H1 (cell line): ENCODE results near the gene HMGCL. TPM values are rescaled to one million over a fixed set of nuclear protein-coding genes. Genes with fewer than 3 reads are reported as not detected.

Experiments used
- CTCF ChIA-PET: fragments of 300-600 bp; sonication (Branson Sonifier 250); formaldehyde crosslinking; loops from one replicate; lab custom pipeline; 2021; ENCODE audit not compliant: partially characterized antibody; lab: Charles Lee
- POLR2A ChIA-PET: fragments of 300-600 bp; sonication (Branson Sonifier 250); formaldehyde crosslinking; loops from one replicate; lab custom pipeline; 2021; ENCODE audit warnings: inconsistent platforms; ENCODE audit not compliant: partially characterized antibody; lab: Charles Lee
- DNase-seq, 2 experiments: peaks; one replicate each; pipeline versions ENCODE4 v3.0.0 to v3.0.0-alpha.2; 2010 to 2022; ENCODE audit warnings: low spot score in 2 of 2, low read depth in 1 of 2, mixed read lengths in 1 of 2
- FAIRE-seq: peaks from 2 replicates; lab custom pipeline; 2011; peaks lifted over from hg19 to GRCh38; lab: Jason Lieb, UNC
- H2AFZ ChIP-seq: 2 replicates; pipeline ENCODE4 v1.8.1; 2012; ENCODE audit warnings: low read length, inconsistent platforms
- H2AK5ac ChIP-seq: 2 replicates; pipeline ENCODE4 v1.6.1; 2013; ENCODE audit warnings: low read depth, low read length
- H2BK120ac ChIP-seq: replicated peaks from 2 replicates; pipeline ENCODE3; 2013; ENCODE audit warnings: low read depth, low read length, inconsistent platforms
- H2BK12ac ChIP-seq: 2 replicates; pipeline ENCODE4 v1.6.1; 2013; ENCODE audit warnings: low read depth, low read length
- H2BK15ac ChIP-seq: 2 replicates; pipeline ENCODE4 v1.6.1; 2013; ENCODE audit warnings: low read length
- H2BK20ac ChIP-seq: 2 replicates; pipeline ENCODE4 v1.6.1; 2013; ENCODE audit warnings: low read length
- H2BK5ac ChIP-seq: 2 replicates; pipeline ENCODE4 v1.6.1; 2013; ENCODE audit warnings: low read depth, low read length
- H3K14ac ChIP-seq: 2 replicates; pipeline ENCODE4 v1.6.1; 2013; ENCODE audit warnings: inconsistent platforms; ENCODE audit not compliant: insufficient read length
- H3K18ac ChIP-seq: 2 replicates; pipeline ENCODE4 v1.6.1; 2013; ENCODE audit warnings: low read length; ENCODE audit errors: extremely low read depth
- H3K23ac ChIP-seq: 2 replicates; pipeline ENCODE4 v1.6.1; 2013; ENCODE audit warnings: inconsistent platforms; ENCODE audit not compliant: insufficient read length
- H3K23me2 ChIP-seq: 2 replicates; pipeline ENCODE4 v1.6.1; 2013; ENCODE audit warnings: low read depth, low read length
- H3K27ac ChIP-seq: 2 replicates; pipeline ENCODE4 v1.6.1; 2011; ENCODE audit warnings: low read depth, low read length, inconsistent platforms
- H3K27me3 ChIP-seq, 4 experiments: replicated peaks in 1 of 4; 1 replicate in 1 of 4; 2 replicates in 3 of 4; pipeline versions ENCODE4 v1.6.1 to v1.8.1; 2011 to 2013; ENCODE audit warnings: low read length in 3 of 4, mild to moderate bottlenecking in 3 of 4, inconsistent platforms in 2 of 4, mixed read lengths in 2 of 4, moderate library complexity in 1 of 4; ENCODE audit not compliant: control insufficient read depth in 3 of 4, insufficient read depth in 3 of 4; ENCODE audit errors: extremely low read depth in 1 of 4
- H3K36me3 ChIP-seq, 4 experiments: 2 replicates each; pipeline versions ENCODE4 v1.6.1 to v1.8.1; 2011 to 2013; ENCODE audit warnings: mild to moderate bottlenecking in 4 of 4, low read length in 3 of 4, moderate library complexity in 2 of 4, control low read depth in 1 of 4, inconsistent platforms in 1 of 4; ENCODE audit not compliant: insufficient read depth in 4 of 4, control insufficient read depth in 2 of 4
- H3K4ac ChIP-seq: replicated peaks from 2 replicates; pipeline ENCODE3; 2013; ENCODE audit warnings: low read length, low read depth, mixed read lengths, inconsistent platforms; ENCODE audit not compliant: insufficient read length
- H3K4me1 ChIP-seq, 4 experiments: replicated peaks in 1 of 4; 1 replicate in 1 of 4; 2 replicates in 3 of 4; pipeline versions ENCODE4 v1.6.1 to v1.8.1; 2011 to 2013; ENCODE audit warnings: low read length in 3 of 4, inconsistent platforms in 2 of 4, mixed read lengths in 1 of 4; ENCODE audit not compliant: insufficient read depth in 4 of 4, control insufficient read depth in 3 of 4
- H3K4me2 ChIP-seq, 2 experiments: 2 replicates each; pipeline versions ENCODE4 v1.6.1 to v1.8.1; 2011 to 2013; ENCODE audit warnings: low read depth in 2 of 2, low read length in 2 of 2, control low read depth in 1 of 2, inconsistent platforms in 1 of 2, mild to moderate bottlenecking in 1 of 2; ENCODE audit not compliant: insufficient read depth in 1 of 2
- H3K4me3 ChIP-seq, 4 experiments: fragments of 200-600, 300-600 bp in 1 of 4; sonication (generic), shearing (Covaris generic), sonication (Bioruptor Twin) in 1 of 4; 2 replicates each; pipeline versions ENCODE4 v1.5.1 to v1.8.1; 2011 to 2016; ENCODE audit warnings: low read length in 4 of 4, low read depth in 3 of 4, control low read depth in 2 of 4, inconsistent platforms in 2 of 4, mild to moderate bottlenecking in 2 of 4, mixed read lengths in 1 of 4, moderate library complexity in 1 of 4; ENCODE audit not compliant: insufficient read depth in 2 of 4; ENCODE audit errors: extremely low read depth in 1 of 4
- H3K56ac ChIP-seq: replicated peaks from 2 replicates; pipeline ENCODE3; 2013; ENCODE audit warnings: low read depth, mild to moderate bottlenecking, mixed read lengths, low read length, inconsistent platforms; ENCODE audit not compliant: insufficient read length
- H3K79me1 ChIP-seq: 2 replicates; pipeline ENCODE4 v1.6.1; 2013; ENCODE audit warnings: low read depth, low read length, control low read depth
- H3K79me2 ChIP-seq, 2 experiments: 2 replicates each; pipeline versions ENCODE4 v1.6.1 to v1.8.1; 2012 to 2013; ENCODE audit warnings: low read length in 2 of 2, mild to moderate bottlenecking in 2 of 2, inconsistent platforms in 1 of 2; ENCODE audit not compliant: insufficient read depth in 2 of 2, control insufficient read depth in 1 of 2
- H3K9ac ChIP-seq, 4 experiments: replicated peaks in 1 of 4; 1 replicate in 1 of 4; 2 replicates in 3 of 4; pipeline versions ENCODE4 v1.6.1 to v1.8.1; 2011 to 2013; ENCODE audit warnings: low read depth in 3 of 4, low read length in 3 of 4, control low read depth in 2 of 4, mild to moderate bottlenecking in 2 of 4, moderate library complexity in 2 of 4, inconsistent platforms in 1 of 4; ENCODE audit errors: extremely low read depth in 1 of 4
- H3K9me3 ChIP-seq, 2 experiments: 2 replicates each; pipeline versions ENCODE4 v1.6.1 to v1.8.1; 2012 to 2013; ENCODE audit warnings: mild to moderate bottlenecking in 2 of 2, moderate library complexity in 2 of 2, control low read depth in 1 of 2, inconsistent platforms in 1 of 2, low read depth in 1 of 2, low read length in 1 of 2, mixed read lengths in 1 of 2; ENCODE audit not compliant: insufficient read depth in 2 of 2
- H4K20me1 ChIP-seq, 2 experiments: replicated peaks in 1 of 2; 2 replicates each; pipeline versions ENCODE3 to v1.8.1; 2011 to 2013; ENCODE audit warnings: inconsistent platforms in 2 of 2, low read length in 2 of 2, mild to moderate bottlenecking in 1 of 2; ENCODE audit not compliant: insufficient read depth in 2 of 2, control insufficient read depth in 1 of 2
- H4K5ac ChIP-seq: 2 replicates; pipeline ENCODE4 v1.6.1; 2013; ENCODE audit warnings: low read length, low read depth, mixed read lengths, inconsistent platforms; ENCODE audit not compliant: insufficient read length
- H4K8ac ChIP-seq: 2 replicates; pipeline ENCODE4 v1.8.0; 2013; ENCODE audit warnings: mild to moderate bottlenecking, moderate library complexity, low read length, inconsistent platforms; ENCODE audit not compliant: insufficient read depth; ENCODE audit errors: extremely low read depth
- H4K91ac ChIP-seq: replicated peaks from 2 replicates; pipeline ENCODE3; 2013; ENCODE audit warnings: low read length, mixed read lengths, inconsistent platforms; ENCODE audit not compliant: insufficient read length
- ASH2L ChIP-seq: fragments of 200-600, 300-600 bp; sonication (generic); IDR thresholded peaks from one replicate; pipeline ENCODE4 v1.7.1; 2017; ENCODE audit warnings: low read length
- BCL11A ChIP-seq, 2 experiments: IDR thresholded peaks; one replicate each; pipeline ENCODE4 v1.6.1; 2011; ENCODE audit warnings: low read depth in 2 of 2, low read length in 2 of 2, mild to moderate bottlenecking in 2 of 2
- CEBPB ChIP-seq: IDR thresholded peaks from 2 replicates; pipeline ENCODE4 v1.6.1; 2012; ENCODE audit warnings: low read depth, low read length
- CHD1 ChIP-seq: IDR thresholded peaks from 2 replicates; pipeline ENCODE4 v1.6.1; 2012; ENCODE audit warnings: low read depth, low read length, improper control_type of control experiment
- CHD2 ChIP-seq: IDR thresholded peaks from 2 replicates; pipeline ENCODE4 v1.6.1; 2012; ENCODE audit warnings: low read length, improper control_type of control experiment
- CTBP2 ChIP-seq: IDR thresholded peaks from 2 replicates; pipeline ENCODE4 v1.7.0; 2011; ENCODE audit warnings: borderline replicate concordance, mild to moderate bottlenecking, moderate library complexity, mixed read lengths, low read length; ENCODE audit not compliant: insufficient read depth, insufficient read length
- EP300 ChIP-seq, 2 experiments: IDR thresholded peaks; 1 replicate in 1 of 2; 2 replicates in 1 of 2; pipeline ENCODE4 v1.6.1; 2011 to 2012; ENCODE audit warnings: low read depth in 2 of 2, low read length in 2 of 2, mild to moderate bottlenecking in 2 of 2, borderline replicate concordance in 1 of 2, inconsistent platforms in 1 of 2, moderate library complexity in 1 of 2
- MAX ChIP-seq: IDR thresholded peaks from 2 replicates; pipeline ENCODE4 v1.6.1; 2012; ENCODE audit warnings: inconsistent platforms
- POLR2A ChIP-seq, 2 experiments: IDR thresholded peaks; 1 replicate in 1 of 2; 2 replicates in 1 of 2; pipeline ENCODE4 v1.6.1; 2011; ENCODE audit warnings: low read depth in 2 of 2, low read length in 2 of 2, mild to moderate bottlenecking in 2 of 2; ENCODE audit errors: control extremely low read depth in 1 of 2
- POLR2AphosphoS5 ChIP-seq: IDR thresholded peaks from 2 replicates; pipeline ENCODE4 v1.6.1; 2011; ENCODE audit warnings: low read depth, low read length
- RNF2 ChIP-seq: fragments of 200-900, 300-1000 bp; sonication (generic); IDR thresholded peaks from 2 replicates; pipeline ENCODE4 v1.7.1; 2016; ENCODE audit warnings: borderline replicate concordance, low read depth, mild to moderate bottlenecking, antibody characterized with exemption, low read length; ENCODE audit not compliant: poor library complexity, severe bottlenecking; ENCODE audit errors: missing control alignments
- RXRA ChIP-seq: IDR thresholded peaks from 2 replicates; pipeline ENCODE4 v1.6.1; 2011; ENCODE audit warnings: low read depth, mild to moderate bottlenecking, low read length, moderate library complexity; ENCODE audit not compliant: insufficient read depth
- SP4 ChIP-seq: IDR thresholded peaks from 2 replicates; pipeline ENCODE4 v1.6.1; 2012; ENCODE audit warnings: low read length, inconsistent platforms
- WGBS, 2 experiments: shearing (Covaris generic) in 1 of 2; methylation state at CpG; one replicate each; pipeline versions ENCODE4 v1.1.6 to v1.1.7; 2013 to 2015; ENCODE audit warnings: low lambda C conversion rate in 2 of 2, mixed read lengths in 2 of 2, inconsistent platforms in 1 of 2, low coverage in 1 of 2, missing lambda C conversion rate in 1 of 2; ENCODE audit not compliant: insufficient replicate concordance in 2 of 2, insufficient coverage in 1 of 2, insufficient read length in 1 of 2; ENCODE audit errors: extremely low coverage in 1 of 2, missing lambda C conversion rate in 1 of 2; 5-methylcytosine and 5-hydroxymethylcytosine counted together
- polyA plus RNA-seq, 7 experiments: library from polyadenylated mRNA; depleted of rRNA in 3 of 7; stranded (reverse) in 5 of 7; unstranded in 2 of 7; fragments of >200 nt in 5 of 7; fragments of 200-250 nt in 2 of 7; gene quantifications; 1 replicate in 5 of 7; 2 replicates in 1 of 7; 4 replicates in 1 of 7; pipeline versions ENCODE4 v1.2.1 to v1.2.3, GENCODE V29; 2011 to 2013; ENCODE audit warnings: missing spikeins in 2 of 7, mixed read lengths in 2 of 7
- total RNA-seq: library from RNA; stranded (reverse); fragmentation: NEBNext Ultra II Directional; extraction: Animal tissue kit (Norgen Biotek cat#: 25700); gene quantifications from 2 replicates; pipeline ENCODE4 v1.2.1, GENCODE V29; 2021

Gene HMGCL
- total and polyA plus RNA-seq, 2 of the 8 experiments (the other 6 are each of a cell fraction or from before 2014, with no cell fraction given): 13.7 to 19.5 TPM

GRCh38 chr1:23763041-23763577 lies 62.1 kb downstream of the HMGCL start:
- WGBS, 2 experiments: 93% methylated on average over 7 of the region's 7 CpGs; no CpG with 5 or more reads in 1 of the 2 experiments
- Histone ChIP-seq H4K5ac (no peak overlapping the region), H3K23me2 (no peaks in the 10 kb centered on the region), H3K27me3 (no peaks in the 10 kb centered on the region), H3K14ac (no peak overlapping the region), H2BK15ac (no peak overlapping the region), H3K4me1 (no peaks in the 10 kb centered on the region), H3K79me1 (peaks cover 4% of the 10 kb centered on the region; the same call in 1 of the 2 replicates), H3K9me3 (no peaks in the 10 kb centered on the region), H2BK20ac (no peak overlapping the region), H2BK12ac (no peak overlapping the region), H4K8ac (no peak overlapping the region), H3K36me3 (peaks cover 18 to 36% (median 28%) of the 10 kb centered on the region in 4 experiments), H2BK5ac (no peak overlapping the region), H2AK5ac (no peak overlapping the region), H4K20me1 (peaks cover 5 to 10% of the 10 kb centered on the region in 2 experiments), H3K4me2 (no peak overlapping the region), H2AFZ (no peak overlapping the region), H3K27ac (no peak overlapping the region), H3K9ac (no peak overlapping the region), H3K79me2 (no peaks in the 10 kb centered on the region), H3K18ac (no peak overlapping the region), H2BK120ac (no peak overlapping the region), H3K4me3 (no peak overlapping the region), H4K91ac (no peak overlapping the region), H3K56ac (no peak overlapping the region), H3K23ac (no peak overlapping the region), H3K4ac (no peak overlapping the region)
- FAIRE-seq (no peak), DNase-seq (no peak)
- ChIA-PET POLR2A (interaction anchor here (0.9 to 4.0 kb wide), 4 partner anchors 8 to 68 kb away, joined by 3 to 19 read pairs (median 4); partner anchors contain the start of gene ELOA), CTCF (interaction anchor here (0.6 to 2.8 kb wide), 2 partner anchors 8 to 19 kb away, joined by 4 to 14 read pairs; no protein-coding TSS in a partner anchor)
- TF ChIP-seq ASH2L (no peak), EP300 (IDR thresholded peaks at IDR 0.05; ENCODE audit: borderline replicate concordance in 1 of 2, low read depth in 2 of 2, low read length in 2 of 2) (no peak), SP4 (no peak), POLR2A (IDR thresholded peaks at IDR 0.05; ENCODE audit: control extremely low read depth in 1 of 2, low read depth in 2 of 2, low read length in 2 of 2) (no peak), MAX (no peak), CTBP2 (no peak), BCL11A (IDR thresholded peaks at IDR 0.05; ENCODE audit: low read depth in 2 of 2, low read length in 2 of 2) (no peak), RXRA (no peak), CHD1 (no peak), CHD2 (no peak), RNF2 (no peak), CEBPB (no peak), POLR2AphosphoS5 (no peak)
